DND-41 (cell line): ENCODE results near the gene SEMA5B.

Experiments used
- ATAC-seq: fragments of 200-7000 bp; cut with Tn5 transposase; 3 replicates; pipeline ENCODE4 v1.9.1; 2021; ENCODE audit warnings: low read depth; ENCODE audit not compliant: insufficient read depth
- DNase-seq: peaks from one replicate; pipeline ENCODE4 v3.0.0-alpha.2; 2020
- H2AFZ ChIP-seq: 2 replicates; pipeline ENCODE4 v1.6.0; 2012; ENCODE audit warnings: low read depth, low read length
- H3K27ac ChIP-seq: 2 replicates; pipeline ENCODE4 v1.5.1; 2012; ENCODE audit warnings: low read length, inconsistent platforms
- H3K27me3 ChIP-seq: fragments of 200-600 bp; sonication (generic); 2 replicates; pipeline ENCODE4 v1.6.0; 2012; ENCODE audit warnings: low read length, mild to moderate bottlenecking, inconsistent platforms; ENCODE audit not compliant: insufficient read depth, poor library complexity
- H3K36me3 ChIP-seq: 2 replicates; pipeline ENCODE4 v1.5.1; 2012; ENCODE audit warnings: low read length, inconsistent platforms; ENCODE audit not compliant: insufficient read depth
- H3K4me1 ChIP-seq: 2 replicates; pipeline ENCODE4 v1.5.1; 2012; ENCODE audit warnings: mild to moderate bottlenecking, low read length; ENCODE audit not compliant: insufficient read depth
- H3K4me2 ChIP-seq: 2 replicates; pipeline ENCODE4 v1.6.0; 2012; ENCODE audit warnings: mild to moderate bottlenecking, moderate library complexity, low read length, inconsistent platforms; ENCODE audit not compliant: insufficient read depth
- H3K4me3 ChIP-seq, 2 experiments: fragments of 200-600 bp in 1 of 2; shearing (Covaris generic) in 1 of 2; 2 replicates each; pipeline ENCODE4 v1.5.1; 2012 to 2016; ENCODE audit warnings: inconsistent platforms in 2 of 2, low read length in 2 of 2, mild to moderate bottlenecking in 2 of 2, low read depth in 1 of 2, moderate library complexity in 1 of 2
- H3K79me2 ChIP-seq: 2 replicates; pipeline ENCODE4 v1.6.0; 2012; ENCODE audit warnings: low read length, inconsistent platforms; ENCODE audit not compliant: insufficient read depth
- H3K9ac ChIP-seq: 2 replicates; pipeline ENCODE4 v1.6.0; 2012; ENCODE audit warnings: low read depth, mild to moderate bottlenecking, inconsistent platforms, low read length, moderate library complexity
- H3K9me3 ChIP-seq: 2 replicates; pipeline ENCODE4 v1.5.1; 2012; ENCODE audit warnings: low read length, moderate library complexity, mild to moderate bottlenecking, inconsistent platforms; ENCODE audit not compliant: insufficient read depth, severe bottlenecking
- H4K20me1 ChIP-seq: 2 replicates; pipeline ENCODE4 v1.6.0; 2012; ENCODE audit warnings: low read length; ENCODE audit not compliant: insufficient read depth
- CTCF ChIP-seq: IDR thresholded peaks from 2 replicates; pipeline ENCODE4 v1.5.1; 2012; ENCODE audit warnings: borderline replicate concordance, low read length, moderate library complexity, mild to moderate bottlenecking; ENCODE audit not compliant: poor library complexity, severe bottlenecking; ENCODE audit errors: extremely low read depth
- EZH2 ChIP-seq: IDR thresholded peaks from 3 replicates; pipeline ENCODE4 v1.6.1; 2012; ENCODE audit warnings: borderline replicate concordance, low read depth, mild to moderate bottlenecking, moderate library complexity, low read length, inconsistent platforms; ENCODE audit not compliant: severe bottlenecking

The SEMA5B gene

GRCh38 chr3:122945230-122945629, 82.3 kb downstream of the SEMA5B start:
- Histone ChIP-seq H4K20me1 (no peaks in the 10 kb centered on the region), H3K36me3 (no peaks in the 10 kb centered on the region), H3K9me3 (no peaks in the 10 kb centered on the region), H3K4me2 (no peak overlapping the region), H3K79me2 (no peaks in the 10 kb centered on the region), H3K27me3 (no peaks in the 10 kb centered on the region), H3K4me3 (no peak overlapping the region), H3K4me1 (no peaks in the 10 kb centered on the region), H3K27ac (no peak overlapping the region), H2AFZ (no peak overlapping the region), H3K9ac (no peak overlapping the region)
- DNase-seq (no peak), ATAC-seq (no peak)
- TF ChIP-seq CTCF (no peak), EZH2 (no peak)

- H3K79me2 ChIP-seq: no peaks in the 10 kb centered on the region
- TF ChIP-seq EZH2 (no peak), CTCF (no peak)
- no peak overlapping the region for H3K9ac ChIP-seq
- ATAC-seq (no peak), DNase-seq (no peak)
- no peak overlapping the region for H3K27ac ChIP-seq
- H4K20me1 ChIP-seq: no peaks in the 10 kb centered on the region
- H3K9me3 ChIP-seq: no peaks in the 10 kb centered on the region
- no peaks in the 10 kb centered on the region for H3K27me3 ChIP-seq
- H2AFZ ChIP-seq: no peak overlapping the region
- no peak overlapping the region for H3K4me2 ChIP-seq
- H3K36me3 ChIP-seq: no peaks in the 10 kb centered on the region
- no peaks in the 10 kb centered on the region for H3K4me1 ChIP-seq
- no peak overlapping the region for H3K4me3 ChIP-seq
Observed at GRCh38 chr3:122944671-122945161, 82.8 kb downstream of the SEMA5B start.

- ATAC-seq: no peak
- H2AFZ ChIP-seq: no peak overlapping the region
- no peak overlapping the region for H3K4me2 ChIP-seq
- no peak for TF ChIP-seq EZH2
- no peak for TF ChIP-seq CTCF
- no peaks in the 10 kb centered on the region for H4K20me1 ChIP-seq
- H3K4me3 ChIP-seq: no peak overlapping the region
- H3K27me3 ChIP-seq: no peaks in the 10 kb centered on the region
- no peak overlapping the region for H3K27ac ChIP-seq
- no peak for DNase-seq
- no peaks in the 10 kb centered on the region for H3K79me2 ChIP-seq
- H3K4me1 ChIP-seq: no peaks in the 10 kb centered on the region
- H3K9me3 ChIP-seq: no peaks in the 10 kb centered on the region
- H3K36me3 ChIP-seq: no peaks in the 10 kb centered on the region
- no peak overlapping the region for H3K9ac ChIP-seq
Observed at GRCh38 chr3:122943828-122944190, 83.8 kb downstream of the SEMA5B start.
